DMS 273 (cell line): ENCODE results near the gene ARRDC1.
"Not testable (repeated sequence)": the region's sequence is repeated elsewhere in the genome, so short reads cannot be mapped to it uniquely, and the experiment has no call there.

Source experiments
- DNase-seq: peaks from one replicate; lab custom pipeline; 2025; ENCODE audit not compliant: unreplicated experiment; lab: John Stamatoyannopoulos, UW

Gene ARRDC1

GRCh38 chr9:137583957-137584356 is 21.5 kb upstream of the ARRDC1 start:
- DNase-seq: no peak

GRCh38 chr9:137586854-137587253 is 18.6 kb upstream of the ARRDC1 start:
- no peak for DNase-seq

GRCh38 chr9:137588311-137588710 is 17.2 kb upstream of the ARRDC1 start:
- DNase-seq: no peak

GRCh38 chr9:137588891-137589290 is 16.6 kb upstream of the ARRDC1 start:
- no peak for DNase-seq

- peak; percentile 43 for DNase-seq
These were observed 15.9 kb upstream of the ARRDC1 start for GRCh38 chr9:137589441-137590122.

- no peak for DNase-seq
These were observed 15.4 kb upstream of the ARRDC1 start for GRCh38 chr9:137590123-137590468.

GRCh38 chr9:137590469-137591383 is 14.8 kb upstream of the ARRDC1 start, which contains the start of gene ZMYND19:
Gene ZMYND19 (minus strand): TSS chr9:137590512. CDS start chr9:137590263, 249 bp downstream.
- peak; percentile 95 for DNase-seq

GRCh38 chr9:137592767-137593166 is 12.7 kb upstream of the ARRDC1 start:
- DNase-seq: no peak

GRCh38 chr9:137593176-137593575 is 12.3 kb upstream of the ARRDC1 start:
- no peak for DNase-seq

- not testable (repeated sequence) for DNase-seq
These were observed 8.9 kb upstream of the ARRDC1 start for GRCh38 chr9:137596577-137596976.

GRCh38 chr9:137598943-137599342 is 6.5 kb upstream of the ARRDC1 start:
- DNase-seq: no peak

GRCh38 chr9:137602661-137603060 is 2.8 kb upstream of the ARRDC1 start:
- DNase-seq: peak; percentile 51

- DNase-seq: no peak
These were observed 1.6 kb upstream of the ARRDC1 start for GRCh38 chr9:137603879-137604278.

GRCh38 chr9:137604345-137605086 is 970 bp upstream of the ARRDC1 start:
- DNase-seq: no peak

- DNase-seq: peak; percentile 63
These were observed 627 bp downstream of the ARRDC1 start for GRCh38 chr9:137606005-137606621.

GRCh38 chr9:137606734-137607138 is 1.2 kb downstream of the ARRDC1 start:
- no peak for DNase-seq

- no peak for DNase-seq
These were observed 1.8 kb downstream of the ARRDC1 start for GRCh38 chr9:137607141-137607857.

- no peak for DNase-seq
These were observed 5.5 kb downstream of the ARRDC1 start for GRCh38 chr9:137610944-137611343.

GRCh38 chr9:137611623-137612609 is 6.4 kb downstream of the ARRDC1 start:
- peak; percentile 48 for DNase-seq
